ENCODE measurements around the gene CISTR. TPM values are rescaled to one million over a fixed set of nuclear protein-coding genes. Genes with fewer than 3 reads are reported as not detected.

The CISTR gene
- polyA plus RNA-seq, 4 donors, result 0.22 TPM; not detected in 3

Other genes starting within 250 kb of the CISTR start
- 1 to 10 TPM in 1 of 4 donors, under 1 TPM in 3; 0.37 to 1.4 (median 0.59) TPM for gene NPFF, start 244.5 kb downstream of the CISTR start, polyA plus RNA-seq (ENCODE audit: insufficient read length in 4 of 4)
- gene ATF7, start 125.6 kb downstream of the CISTR start, polyA plus RNA-seq (ENCODE audit: insufficient read length in 4 of 4), result 10 to 100 TPM; 38.4 to 47.0 (median 44.8) TPM
- 100 to 1,000 TPM; 523 to 667 (median 570) TPM for gene ATP5MC2, start 75.9 kb downstream of the CISTR start, polyA plus RNA-seq (ENCODE audit: insufficient read length in 4 of 4)
- 100 to 1,000 TPM; 127 to 141 (median 128) TPM for gene CALCOCO1, start 24.5 kb downstream of the CISTR start, polyA plus RNA-seq (ENCODE audit: insufficient read length in 4 of 4)
- not detected for gene HOXC13, start 186.9 kb upstream of the CISTR start, polyA plus RNA-seq (ENCODE audit: insufficient read length in 4 of 4)
- gene HOXC12, start 202.9 kb upstream of the CISTR start, polyA plus RNA-seq (ENCODE audit: insufficient read length in 4 of 4), result under 1 TPM in 1 of 4 donors, not detected in 3; 0.03 TPM
- gene HOXC11, start 221.1 kb upstream of the CISTR start, polyA plus RNA-seq (ENCODE audit: insufficient read length in 4 of 4), result 1 to 10 TPM; 1.4 to 4.3 (median 2.1) TPM
- 1 to 10 TPM; 1.0 to 4.1 (median 1.5) TPM for gene HOTAIR, start 223.0 kb upstream of the CISTR start, polyA plus RNA-seq (ENCODE audit: insufficient read length in 4 of 4)
- 10 to 100 TPM; 59.2 to 69.0 (median 63.7) TPM for gene HOXC10, start 233.2 kb upstream of the CISTR start, polyA plus RNA-seq (ENCODE audit: insufficient read length in 4 of 4)
- gene HOXC9, start 248.2 kb upstream of the CISTR start, polyA plus RNA-seq (ENCODE audit: insufficient read length in 4 of 4), result 10 to 100 TPM; 15.9 to 22.1 (median 19.7) TPM

Data from right renal pelvis (tissue), 4 donors.